Sigmoid colon (tissue), 7 donors: ENCODE measurements around the gene SPEN. TPM values are rescaled to one million over a fixed set of nuclear protein-coding genes. Genes with fewer than 3 reads are reported as not detected.

Experiments used
- DNase-seq: peaks from one replicate; pipeline ENCODE4 v3.0.0-alpha.2; 2019
- H3K27ac ChIP-seq, 4 donors: fragments of 200-600 bp; sonication (generic); one replicate each; pipeline ENCODE4 v1.5.1; 2016 to 2019; ENCODE audit warnings: mild to moderate bottlenecking in 1 of 4
- H3K27me3 ChIP-seq, 3 donors: fragments of 200-600 bp; sonication (generic); one replicate each; pipeline ENCODE4 v1.5.1; 2019; ENCODE audit warnings: mild to moderate bottlenecking in 1 of 3
- H3K36me3 ChIP-seq, 4 donors: fragments of 200-600 bp; sonication (generic); one replicate each; pipeline ENCODE4 v1.5.1; 2016 to 2019
- H3K4me1 ChIP-seq, 4 donors: fragments of 200-600 bp; sonication (generic); one replicate each; pipeline ENCODE4 v1.5.1; 2017 to 2019
- H3K4me3 ChIP-seq, 4 donors: fragments of 200-600 bp; sonication (generic); one replicate each; pipeline ENCODE4 v1.5.1; 2017 to 2019; ENCODE audit warnings: mild to moderate bottlenecking in 2 of 4, moderate library complexity in 1 of 4
- H3K9me3 ChIP-seq, 4 donors: fragments of 200-600 bp in 3 of 4; sonication (generic) in 3 of 4; one replicate each; pipeline versions ENCODE4 v1.5.1 to v1.6.1; 2013 to 2019
- CTCF ChIP-seq, 4 experiments: fragments of 450-650 bp in 3 of 4; fragments of 200-600 bp in 1 of 4; IDR thresholded peaks; one replicate each; pipeline ENCODE4 v1.5.1; 2016 to 2019; ENCODE audit warnings: antibody characterized with exemption in 4 of 4, mild to moderate bottlenecking in 3 of 4, moderate library complexity in 2 of 4
- EP300 ChIP-seq, 4 donors: sonication (generic); formaldehyde crosslinking; IDR thresholded peaks; one replicate each; pipeline ENCODE4 v1.6.1; 2017; ENCODE audit warnings: antibody characterized with exemption in 4 of 4
- POLR2A ChIP-seq, 2 donors: fragments of 450-650 bp; IDR thresholded peaks; one replicate each; pipeline ENCODE4 v1.6.1; 2016; ENCODE audit warnings: antibody characterized with exemption in 2 of 2, mild to moderate bottlenecking in 2 of 2, moderate library complexity in 2 of 2
- POLR2AphosphoS5 ChIP-seq, 4 donors: sonication (generic); formaldehyde crosslinking; IDR thresholded peaks; one replicate each; pipeline ENCODE4 v1.6.1; 2017; ENCODE audit warnings: antibody characterized with exemption in 4 of 4
- WGBS, 2 donors: extraction: QIAGEN DNeasy Blood & Tissue Kit; methylation state at CpG; one replicate each; pipeline ENCODE4 v1.1.7; 2013; 5-methylcytosine and 5-hydroxymethylcytosine counted together
- intact Hi-C: fragments of 100-400 bp; cut with DNase I; formaldehyde crosslinking; loops from one replicate; pipeline ENCODE4 v1.15.1; 2023
- polyA plus RNA-seq, 3 donors: library from polyadenylated mRNA; stranded (reverse); fragments of 200-250 nt; gene quantifications; one replicate each; pipeline ENCODE4 v1.2.3, GENCODE V29; 2013
- total RNA-seq, 4 donors: library from RNA; depleted of rRNA; stranded (reverse); fragments of >200 nt; gene quantifications; one replicate each; pipeline ENCODE4 v1.1.0, GENCODE V29; 2016
- donor health status: healthy with polysubstance abuse.
- donor health status: Bipolar disorder and iron deficiency.
- donor health status: healthy.

The SPEN gene
- total and polyA plus RNA-seq, 7 donors = 7.4 to 38.5 (median 20.7) TPM

DNA sequence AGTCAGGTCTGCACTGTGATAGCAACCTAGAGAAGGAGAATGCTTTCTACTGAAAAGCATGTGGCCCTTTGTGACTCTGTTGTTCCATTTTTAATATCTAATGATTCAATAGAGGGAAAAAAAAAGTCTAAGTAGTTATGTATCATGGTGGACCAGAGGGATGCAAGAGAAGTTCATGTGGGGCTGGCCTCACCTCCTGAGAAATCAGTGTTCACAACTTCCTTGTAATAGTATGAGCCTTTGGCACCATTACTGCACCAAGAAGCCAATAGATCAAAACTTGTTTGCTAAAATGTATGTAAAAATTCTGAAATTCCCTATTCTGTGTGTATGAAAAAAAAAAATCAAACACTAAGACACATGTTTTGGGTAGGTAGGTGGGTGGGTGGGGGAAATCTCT, 123.4 kb downstream of the SPEN start:
- H3K9me3 ChIP-seq = no peaks in the 10 kb centered on the region
- no peak overlapping the region for H3K4me3 ChIP-seq
- H3K4me1 ChIP-seq = peaks cover 0 to 32% (median 26%) of the 10 kb centered on the region in 4 donors
- no peak for DNase-seq
- TF ChIP-seq POLR2AphosphoS5 (IDR thresholded peaks at IDR 0.05) = no peak
- TF ChIP-seq EP300 (IDR thresholded peaks at IDR 0.05) = no peak
- TF ChIP-seq POLR2A (IDR thresholded peaks at IDR 0.05) = no peak
- no peak for TF ChIP-seq CTCF (IDR thresholded peaks at IDR 0.05)
- H3K27ac ChIP-seq = no peak overlapping the region
- intact Hi-C loops = no loop called here
- H3K27me3 ChIP-seq = no peaks in the 10 kb centered on the region
- H3K36me3 ChIP-seq = peaks cover 0 to 38% (median 13%) of the 10 kb centered on the region in 4 donors

DNA sequence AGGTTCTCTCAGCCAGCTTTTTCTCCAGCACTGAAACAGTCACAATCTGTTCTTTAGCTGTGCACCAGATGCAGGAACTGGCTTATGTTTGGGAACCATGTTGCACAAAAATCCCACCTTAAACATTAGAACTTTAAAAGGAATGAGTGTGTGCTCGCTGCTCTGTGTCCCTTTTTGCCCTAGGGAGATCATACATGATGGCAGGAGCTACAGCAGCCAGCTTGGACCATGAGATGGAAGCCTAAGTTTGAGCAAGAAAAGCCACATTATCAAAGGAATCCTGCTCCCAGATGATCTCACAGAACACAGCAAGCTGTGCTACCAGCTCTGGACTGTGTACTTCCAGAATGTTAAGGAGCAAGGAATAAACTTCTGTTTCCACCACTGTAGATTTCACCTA, 124.9 kb downstream of the SPEN start:
- peaks cover 0 to 30% (median 16%) of the 10 kb centered on the region in 4 donors for H3K4me1 ChIP-seq
- intact Hi-C loops = no loop called here
- TF ChIP-seq CTCF (IDR thresholded peaks at IDR 0.05) (no peak), POLR2AphosphoS5 (IDR thresholded peaks at IDR 0.05) (no peak), EP300 (IDR thresholded peaks at IDR 0.05) (no peak), POLR2A (IDR thresholded peaks at IDR 0.05) (no peak)
- WGBS, 2 donors = 95 to 98% methylated on average over 1 of the region's 1 CpG
- no peak overlapping the region for H3K27ac ChIP-seq
- H3K4me3 ChIP-seq = no peak overlapping the region
- H3K36me3 ChIP-seq = peaks cover 0 to 38% (median 13%) of the 10 kb centered on the region in 4 donors
- no peaks in the 10 kb centered on the region for H3K9me3 ChIP-seq
- H3K27me3 ChIP-seq = no peaks in the 10 kb centered on the region
- no peak for DNase-seq

GRCh38 chr1:15973772-15974171, 126.3 kb downstream of the SPEN start:
- peaks cover 0 to 30% (median 16%) of the 10 kb centered on the region in 4 donors for H3K4me1 ChIP-seq
- H3K9me3 ChIP-seq = no peaks in the 10 kb centered on the region
- H3K4me3 ChIP-seq = no peak overlapping the region
- DNase-seq = no peak
- H3K36me3 ChIP-seq = peaks cover 0 to 32% (median 13%) of the 10 kb centered on the region in 4 donors
- WGBS, 2 donors = 95 to 96% methylated on average over 4 of the region's 4 CpGs
- TF ChIP-seq CTCF (IDR thresholded peaks at IDR 0.05) (no peak), POLR2AphosphoS5 (IDR thresholded peaks at IDR 0.05) (no peak)
- no peak overlapping the region for H3K27ac ChIP-seq
- no peaks in the 10 kb centered on the region for H3K27me3 ChIP-seq
- intact Hi-C loops = no loop called here

GRCh38 chr1:15974855-15975254, 127.3 kb downstream of the SPEN start:
- Histone ChIP-seq H3K9me3 (no peaks in the 10 kb centered on the region), H3K36me3 (peaks cover 0 to 21% (median 11%) of the 10 kb centered on the region in 4 donors), H3K27me3 (no peaks in the 10 kb centered on the region), H3K4me1 (peaks cover 0 to 30% (median 16%) of the 10 kb centered on the region in 4 donors), H3K27ac (peak overlapping the region in 2 of 4 donors; percentile 84 to 85), H3K4me3 (peak overlapping the region in 3 of 4 donors; percentile 79 to 99 (median 90))
- intact Hi-C loops = no loop called here
- DNase-seq = no peak
- WGBS, 2 donors = 54 to 66% methylated on average over 9 of the region's 9 CpGs
- TF ChIP-seq EP300 (IDR thresholded peaks at IDR 0.05) = no peak

- H3K9me3 ChIP-seq = no peaks in the 10 kb centered on the region
- peak overlapping the region; percentile 77 to 85 (median 83) for H3K27ac ChIP-seq
- DNase-seq = no peak
- no peaks in the 10 kb centered on the region for H3K27me3 ChIP-seq
- TF ChIP-seq EP300 (IDR thresholded peaks at IDR 0.05) (no peak), POLR2AphosphoS5 (IDR thresholded peaks at IDR 0.05) (no peak), POLR2A (IDR thresholded peaks at IDR 0.05) (no peak), CTCF (IDR thresholded peaks at IDR 0.05) (no peak)
- peak overlapping the region; percentile 68 to 99 (median 84) for H3K4me3 ChIP-seq
- intact Hi-C loops = no loop called here
- peaks cover 0 to 30% (median 16%) of the 10 kb centered on the region in 4 donors for H3K4me1 ChIP-seq
- 1% methylated on average over 47 of the region's 47 CpGs for WGBS, 2 donors
- peaks cover 0 to 18% (median 11%) of the 10 kb centered on the region in 4 donors for H3K36me3 ChIP-seq
Measured at GRCh38 chr1:15975358-15975804, 127.9 kb downstream of the SPEN start.
